Measurements from ENCODE around the gene PACS1. TPM values are rescaled to one million over a fixed set of nuclear protein-coding genes. Genes with fewer than 3 reads are reported as not detected.

PACS1 gene
- total RNA-seq, 3 donors from 2014 or later = 14.4 to 44.9 (median 18.9) TPM

DNA sequence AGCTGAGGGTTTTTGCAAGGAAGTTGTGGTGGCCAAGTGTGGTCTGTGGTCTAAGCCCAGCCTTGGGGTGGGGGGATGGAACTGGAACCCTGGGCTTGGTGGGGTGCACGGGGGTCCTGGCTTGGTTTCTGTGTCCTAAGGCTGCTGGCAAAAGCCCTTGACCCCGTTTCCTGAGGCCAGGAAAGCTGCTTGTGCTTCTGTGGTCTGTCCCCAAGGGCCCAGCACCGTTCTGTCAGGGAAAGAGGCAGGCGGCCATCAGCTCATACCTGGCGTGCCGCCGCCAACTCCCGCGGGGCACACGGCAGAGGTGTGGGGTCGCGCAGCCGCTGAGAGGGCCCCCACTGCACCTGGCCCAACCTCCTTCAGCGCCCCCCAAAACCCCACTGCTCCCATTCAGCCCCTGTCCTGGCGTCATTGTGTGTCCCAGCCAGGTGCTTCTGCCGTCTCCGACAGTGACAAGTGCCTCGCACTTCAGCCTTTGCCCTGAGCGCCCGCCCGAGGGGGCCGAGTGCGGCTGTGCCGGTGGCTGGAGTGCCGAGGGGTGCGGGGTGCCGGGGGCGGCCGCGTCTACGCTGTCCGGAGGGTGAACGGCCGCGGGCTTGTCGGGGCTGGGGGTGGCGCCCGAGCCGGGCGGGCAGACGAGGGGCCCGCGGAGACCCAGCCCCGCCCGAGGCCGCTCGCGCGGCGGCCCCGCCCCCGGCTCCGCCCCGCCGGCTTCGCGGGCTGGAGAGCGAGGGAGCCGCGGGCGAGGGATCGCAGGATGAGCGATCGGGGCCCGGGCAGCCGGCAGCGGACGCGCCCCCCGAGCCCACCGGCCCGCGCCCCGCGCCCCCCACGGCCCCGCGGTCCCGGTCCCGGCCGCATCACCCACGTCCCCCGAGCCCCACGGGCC lies 207.6 kb downstream of the PACS1 start, which contains the start of gene CNIH2:
TSS of gene CNIH2 (plus strand) at position 705 of the 892 bp plus-strand sequence. CDS start 282 bp downstream, outside the sequence.
- DNase-seq (peak; percentile 37 to 65 (median 51)), ATAC-seq (peak; percentile 42)
- Histone ChIP-seq H3K4me1 (ENCODE audit: low read depth) (peaks cover 7% of the 10 kb centered on the region), H3K4me3 (no peak within 1 kb of the TSS), H3K36me3 (ENCODE audit: low read depth) (no peaks in the 10 kb centered on the region), H3K9me3 (no peaks in the 10 kb centered on the region)
- intact Hi-C loops (cut with DNase I, micrococcal nuclease) = no loop called here
- TF ChIP-seq, protein P1, sequence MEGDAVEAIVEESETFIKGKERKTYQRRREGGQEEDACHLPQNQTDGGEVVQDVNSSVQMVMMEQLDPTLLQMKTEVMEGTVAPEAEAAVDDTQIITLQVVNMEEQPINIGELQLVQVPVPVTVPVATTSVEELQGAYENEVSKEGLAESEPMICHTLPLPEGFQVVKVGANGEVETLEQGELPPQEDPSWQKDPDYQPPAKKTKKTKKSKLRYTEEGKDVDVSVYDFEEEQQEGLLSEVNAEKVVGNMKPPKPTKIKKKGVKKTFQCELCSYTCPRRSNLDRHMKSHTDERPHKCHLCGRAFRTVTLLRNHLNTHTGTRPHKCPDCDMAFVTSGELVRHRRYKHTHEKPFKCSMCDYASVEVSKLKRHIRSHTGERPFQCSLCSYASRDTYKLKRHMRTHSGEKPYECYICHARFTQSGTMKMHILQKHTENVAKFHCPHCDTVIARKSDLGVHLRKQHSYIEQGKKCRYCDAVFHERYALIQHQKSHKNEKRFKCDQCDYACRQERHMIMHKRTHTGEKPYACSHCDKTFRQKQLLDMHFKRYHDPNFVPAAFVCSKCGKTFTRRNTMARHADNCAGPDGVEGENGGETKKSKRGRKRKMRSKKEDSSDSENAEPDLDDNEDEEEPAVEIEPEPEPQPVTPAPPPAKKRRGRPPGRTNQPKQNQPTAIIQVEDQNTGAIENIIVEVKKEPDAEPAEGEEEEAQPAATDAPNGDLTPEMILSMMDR (IDR thresholded peaks at IDR 0.05) = no peak

DNA sequence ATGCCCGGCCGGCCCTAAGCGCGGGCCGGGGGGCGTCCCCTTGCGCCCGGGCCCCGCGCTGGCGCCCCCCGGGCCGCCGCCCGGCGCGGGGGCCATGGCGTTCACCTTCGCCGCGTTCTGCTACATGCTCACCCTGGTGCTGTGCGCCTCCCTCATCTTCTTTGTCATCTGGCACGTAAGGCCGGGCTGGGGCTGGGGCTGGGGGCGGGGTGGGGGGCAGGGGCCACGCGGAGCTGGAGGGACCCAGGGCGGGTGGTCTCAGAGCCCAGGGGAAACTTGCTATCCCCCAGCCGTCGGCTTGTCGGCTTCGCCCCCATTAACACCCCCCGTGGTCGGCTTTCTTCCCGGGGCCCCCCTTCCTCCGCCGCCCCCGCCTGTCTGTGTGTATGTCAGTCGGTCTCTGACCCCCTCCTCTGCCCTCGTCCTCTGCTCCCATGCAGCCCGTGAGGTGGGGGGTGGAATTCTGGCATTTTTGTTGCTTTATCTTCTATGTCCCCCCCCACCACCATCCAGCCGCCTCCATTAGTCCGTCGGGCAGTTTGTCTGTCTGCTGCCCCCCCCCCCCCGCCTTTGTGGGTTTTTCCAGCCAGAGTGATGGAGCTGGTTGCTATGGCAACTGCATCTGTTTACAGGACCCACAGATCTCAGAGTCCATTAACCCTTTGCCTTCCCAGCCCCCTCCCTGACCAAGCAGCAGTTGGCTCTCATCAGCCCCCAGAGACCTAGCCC lies 208.5 kb downstream of the PACS1 start:
- Histone ChIP-seq H3K4me1 (ENCODE audit: low read depth) (peaks cover 10% of the 10 kb centered on the region), H3K9me3 (no peaks in the 10 kb centered on the region), H3K4me3 (no peak overlapping the region), H3K36me3 (ENCODE audit: low read depth) (no peaks in the 10 kb centered on the region)
- TF ChIP-seq, protein P1 (IDR thresholded peaks at IDR 0.05) = no peak
- DNase-seq (peak in 1 of 3 donors; percentile 45), ATAC-seq (no peak)
- intact Hi-C loops (cut with DNase I, micrococcal nuclease) = no loop called here

DNA sequence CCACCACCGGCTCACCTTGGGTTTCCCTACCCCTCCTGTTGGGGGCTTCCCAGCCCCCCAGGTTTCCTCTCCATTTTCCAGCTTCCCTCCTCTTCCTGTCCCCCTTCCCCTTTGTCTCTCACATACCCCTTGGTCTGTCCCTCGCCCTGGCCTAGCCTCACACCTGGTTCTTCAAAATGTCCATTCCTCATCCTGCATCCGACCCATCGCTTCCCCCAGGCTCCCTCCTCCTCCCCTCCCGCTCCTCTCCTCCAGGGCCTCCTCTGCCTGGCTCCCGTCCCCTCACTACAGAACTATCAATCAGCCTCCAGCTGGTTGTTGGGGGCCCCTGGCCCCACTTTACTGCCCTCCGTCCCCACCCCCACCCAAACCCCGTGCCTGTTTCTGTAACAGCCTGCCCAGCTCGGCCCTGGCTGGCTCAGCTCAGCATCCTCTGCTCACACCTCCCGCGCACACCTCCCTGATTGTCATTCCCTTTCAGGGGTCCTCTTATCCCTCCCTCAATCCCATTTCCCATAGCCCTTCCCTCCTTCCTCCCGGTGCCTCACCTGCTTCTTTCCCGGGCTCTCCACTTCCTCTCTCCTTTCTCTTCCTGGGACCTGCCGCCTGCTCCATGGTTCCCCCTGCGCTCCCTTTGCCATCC lies 209.1 kb downstream of the PACS1 start:
- Histone ChIP-seq H3K36me3 (ENCODE audit: low read depth) (no peaks in the 10 kb centered on the region), H3K9me3 (no peaks in the 10 kb centered on the region), H3K4me3 (no peak overlapping the region), H3K4me1 (ENCODE audit: low read depth) (peaks cover 10% of the 10 kb centered on the region)
- TF ChIP-seq, protein P1 (IDR thresholded peaks at IDR 0.05) = no peak
- no peak for DNase-seq
- ATAC-seq = no peak
- intact Hi-C loops (cut with DNase I, micrococcal nuclease) = no loop called here

DNA sequence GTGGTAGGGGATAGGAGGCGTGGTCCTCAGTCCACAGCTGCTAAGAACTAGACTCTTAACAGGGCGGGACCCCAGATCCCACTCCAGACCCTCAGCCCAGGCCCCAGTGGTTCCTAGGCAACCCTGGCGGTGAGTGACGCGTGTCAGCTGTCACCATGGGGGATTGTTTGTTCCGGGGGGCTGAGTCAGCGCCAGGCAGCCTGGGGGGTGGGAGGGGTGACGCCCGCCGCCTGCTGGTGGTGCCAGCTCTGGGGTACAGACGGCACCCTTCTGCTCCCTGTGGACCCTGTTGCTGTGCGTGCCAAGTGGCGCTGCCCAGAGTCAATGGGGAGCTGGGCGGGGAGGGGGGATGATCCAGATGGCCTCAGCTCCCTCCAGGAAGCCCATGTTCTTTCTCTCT lies 210.4 kb downstream of the PACS1 start:
- intact Hi-C loops (cut with DNase I, micrococcal nuclease) = no loop called here
- DNase-seq = no peak

DNA sequence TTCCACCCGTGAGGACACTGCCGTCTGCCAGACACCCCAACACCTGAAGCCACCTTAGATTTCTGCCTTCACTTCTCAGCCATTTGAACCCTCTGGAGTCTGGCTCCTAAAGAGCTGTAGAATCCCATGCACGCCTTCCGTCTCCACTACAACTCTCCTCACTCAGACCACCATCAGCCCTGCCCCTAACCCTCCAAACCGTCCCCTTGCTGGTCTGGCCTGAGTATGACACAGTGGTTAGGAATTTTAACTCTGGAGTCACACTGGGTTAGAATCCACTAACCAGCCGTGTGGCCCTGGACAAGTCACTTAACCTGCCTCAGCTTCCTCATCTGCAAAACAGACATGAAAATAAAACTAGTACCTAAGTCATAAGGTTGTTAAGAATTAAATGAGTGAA lies 210.9 kb downstream of the PACS1 start:
- Histone ChIP-seq H3K4me1 (ENCODE audit: low read depth) (peaks cover 10% of the 10 kb centered on the region), H3K36me3 (ENCODE audit: low read depth) (no peaks in the 10 kb centered on the region), H3K4me3 (no peak overlapping the region), H3K9me3 (no peaks in the 10 kb centered on the region)
- TF ChIP-seq, protein P1 (IDR thresholded peaks at IDR 0.05) = no peak
- intact Hi-C loops (cut with DNase I, micrococcal nuclease) = no loop called here
- DNase-seq (no peak), ATAC-seq (no peak)

More for the DNA sequence above, 210.4 kb downstream of the PACS1 start:
- H3K36me3 ChIP-seq (ENCODE audit: low read depth) = no peaks in the 10 kb centered on the region
- H3K4me1 ChIP-seq (ENCODE audit: low read depth) = peaks cover 10% of the 10 kb centered on the region
- TF ChIP-seq, protein P1 (IDR thresholded peaks at IDR 0.05) = no peak
- no peak for ATAC-seq
- no peaks in the 10 kb centered on the region for H3K9me3 ChIP-seq
- H3K4me3 ChIP-seq = no peak overlapping the region

Measured in mucosa of descending colon (tissue), 3 donors.